IPS-NIHi7 (cell line): ENCODE measurements around the gene SNX27.
A peak's percentile ranks its signal among the peaks of the same experiment; 100 is the strongest.

Source experiments
- DNase-seq: peaks from one replicate; pipeline ENCODE4 v3.0.0; 2012; ENCODE audit warnings: mixed read lengths; ENCODE audit errors: extremely low spot score

The SNX27 gene

GRCh38 chr1:151705146-151705545 lies 93.3 kb downstream of the SNX27 start:
- DNase-seq = no peak

- no peak for DNase-seq
These were observed 94.1 kb downstream of the SNX27 start for GRCh38 chr1:151705753-151706463.

GRCh38 chr1:151706464-151707415 lies 94.9 kb downstream of the SNX27 start:
- no peak for DNase-seq

- DNase-seq = no peak
These were observed 95.8 kb downstream of the SNX27 start for GRCh38 chr1:151707541-151708065.

GRCh38 chr1:151708891-151709290 lies 97.0 kb downstream of the SNX27 start:
- no peak for DNase-seq

GRCh38 chr1:151710187-151710840 lies 98.5 kb downstream of the SNX27 start:
- peak; percentile 49 for DNase-seq

- no peak for DNase-seq
These were observed 99.4 kb downstream of the SNX27 start for GRCh38 chr1:151711044-151711800.

GRCh38 chr1:151711951-151712350 lies 100.1 kb downstream of the SNX27 start:
- no peak for DNase-seq

GRCh38 chr1:151713044-151713443 lies 101.2 kb downstream of the SNX27 start:
- DNase-seq = no peak

GRCh38 chr1:151713874-151714273 lies 102.0 kb downstream of the SNX27 start:
- DNase-seq = no peak

- no peak for DNase-seq
These were observed 103.2 kb downstream of the SNX27 start for GRCh38 chr1:151714820-151715725.

- peak; percentile 80 for DNase-seq
These were observed 104.0 kb downstream of the SNX27 start for GRCh38 chr1:151715726-151716404.

GRCh38 chr1:151716405-151716762 lies 104.5 kb downstream of the SNX27 start:
- no peak for DNase-seq

GRCh38 chr1:151716771-151717631 lies 105.2 kb downstream of the SNX27 start, which contains the start of gene CELF3:
TSS of gene CELF3 (minus strand) at chr1:151716803. CDS start at chr1:151716020, 783 bp downstream.
- peak; percentile 74 for DNase-seq

- no peak for DNase-seq
These were observed 106.2 kb downstream of the SNX27 start for GRCh38 chr1:151718011-151718431.

GRCh38 chr1:151718666-151719065 lies 106.8 kb downstream of the SNX27 start:
- no peak for DNase-seq

- no peak for DNase-seq
These were observed 108.3 kb downstream of the SNX27 start for GRCh38 chr1:151720125-151720524.

- no peak for DNase-seq
These were observed 108.7 kb downstream of the SNX27 start for GRCh38 chr1:151720554-151720953.
